ENCODE data around the gene KLK5.

Gene KLK5

GRCh38 chr19:50962245-50962644 is 9.4 kb upstream of the KLK5 start:
- DNase-seq (no peak), ATAC-seq (replicated peaks) (no peak)

GRCh38 chr19:50959731-50960500 is 7.1 kb upstream of the KLK5 start:
- DNase-seq (no peak), ATAC-seq (replicated peaks) (no peak)
- H3K27ac Mint-ChIP-seq: no peak overlapping the region
- H3K27me3 Mint-ChIP-seq: peaks cover 41 to 45% of the 10 kb centered on the region in 2 donors
- no peaks in the 10 kb centered on the region for H3K4me1 Mint-ChIP-seq (ENCODE audit: low read depth in 2 of 2)
- no peak overlapping the region for H3K4me3 Mint-ChIP-seq
- H3K9me3 Mint-ChIP-seq: peaks cover 8 to 10% of the 10 kb centered on the region in 2 donors
- H3K36me3 Mint-ChIP-seq (ENCODE audit: insufficient read depth): no peaks in the 10 kb centered on the region

More at GRCh38 chr19:50962245-50962644, 9.4 kb upstream of the KLK5 start:
- Mint-ChIP-seq H3K4me3 (no peak overlapping the region), H3K36me3 (ENCODE audit: insufficient read depth) (no peaks in the 10 kb centered on the region), H3K4me1 (ENCODE audit: low read depth in 2 of 2) (no peaks in the 10 kb centered on the region), H3K27ac (no peak overlapping the region), H3K27me3 (peaks cover 53 to 58% of the 10 kb centered on the region in 2 donors), H3K9me3 (peaks cover 8 to 10% of the 10 kb centered on the region in 2 donors)

DNA sequence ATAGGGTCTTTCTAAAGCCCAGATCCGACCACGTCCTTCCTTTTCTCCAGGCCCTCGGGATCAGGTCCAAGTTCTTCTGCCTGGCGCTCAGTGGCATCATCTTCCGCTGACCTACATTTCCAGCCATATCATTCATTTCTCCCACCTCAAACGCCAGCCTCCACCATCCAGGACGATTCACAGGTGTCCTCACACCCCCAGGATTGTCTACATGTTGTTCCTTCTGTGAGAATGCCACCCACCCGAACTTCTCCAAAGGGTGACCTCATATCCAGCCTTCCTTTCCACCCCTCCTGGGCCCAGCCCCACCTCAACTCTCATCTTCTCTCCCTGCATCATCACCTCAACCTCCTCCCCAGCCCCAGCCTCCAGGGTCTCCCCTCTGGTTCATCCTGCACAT is 4.7 kb upstream of the KLK5 start:
- no peak overlapping the region for H3K27ac Mint-ChIP-seq

GRCh38 chr19:50949861-50950260 is 3.0 kb downstream of the KLK5 start:
- Mint-ChIP-seq H3K4me3 (no peak overlapping the region), H3K9me3 (peaks cover 2 to 7% of the 10 kb centered on the region in 2 donors), H3K4me1 (ENCODE audit: low read depth in 2 of 2) (no peaks in the 10 kb centered on the region), H3K27me3 (peaks cover 42 to 55% of the 10 kb centered on the region in 2 donors), H3K27ac (no peak overlapping the region), H3K36me3 (ENCODE audit: insufficient read depth) (no peaks in the 10 kb centered on the region)
- no peak for DNase-seq
- ATAC-seq (replicated peaks): no peak

More for the DNA sequence above, 4.7 kb upstream of the KLK5 start:
- ATAC-seq (replicated peaks) (no peak), DNase-seq (no peak)
- Mint-ChIP-seq H3K9me3 (peaks cover 2 to 5% of the 10 kb centered on the region in 2 donors), H3K27me3 (peaks cover 37 to 41% of the 10 kb centered on the region in 2 donors), H3K4me1 (ENCODE audit: low read depth in 2 of 2) (no peaks in the 10 kb centered on the region), H3K4me3 (no peak overlapping the region), H3K36me3 (ENCODE audit: insufficient read depth) (no peaks in the 10 kb centered on the region)

DNA sequence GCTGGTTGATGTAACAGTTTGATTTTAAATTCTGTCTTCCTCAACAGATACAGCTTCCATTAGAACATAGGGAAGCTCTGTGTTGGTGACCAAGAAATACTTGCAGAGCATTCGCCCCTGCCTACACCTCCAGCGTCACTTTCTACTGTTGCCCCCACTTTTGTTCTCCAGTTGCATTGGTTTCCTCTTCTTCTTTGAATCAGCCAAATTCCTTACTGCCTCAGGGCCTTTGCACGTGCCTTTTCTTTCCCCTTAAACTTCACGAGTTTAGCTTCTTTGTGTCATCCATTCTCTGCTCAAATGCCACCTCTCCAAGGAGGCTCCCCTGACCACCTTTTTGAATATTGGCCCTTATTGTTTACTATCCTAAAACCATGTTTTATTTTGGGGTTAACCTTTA is 5.7 kb downstream of the KLK5 start:
- DNase-seq (no peak), ATAC-seq (replicated peaks) (no peak)
- peaks cover 52 to 63% of the 10 kb centered on the region in 2 donors for H3K27me3 Mint-ChIP-seq
- H3K36me3 Mint-ChIP-seq (ENCODE audit: insufficient read depth): no peaks in the 10 kb centered on the region
- H3K4me1 Mint-ChIP-seq (ENCODE audit: low read depth in 2 of 2): no peaks in the 10 kb centered on the region
- no peak overlapping the region for H3K27ac Mint-ChIP-seq
- no peak overlapping the region for H3K4me3 Mint-ChIP-seq
- peaks cover 2 to 7% of the 10 kb centered on the region in 2 donors for H3K9me3 Mint-ChIP-seq

- no peaks in the 10 kb centered on the region for H3K9me3 Mint-ChIP-seq
- peaks cover 45 to 55% of the 10 kb centered on the region in 2 donors for H3K27me3 Mint-ChIP-seq
- H3K27ac Mint-ChIP-seq: no peak overlapping the region
- no peaks in the 10 kb centered on the region for H3K4me1 Mint-ChIP-seq (ENCODE audit: low read depth in 2 of 2)
- no peaks in the 10 kb centered on the region for H3K36me3 Mint-ChIP-seq (ENCODE audit: insufficient read depth)
- DNase-seq (no peak), ATAC-seq (replicated peaks) (no peak)
- no peak overlapping the region for H3K4me3 Mint-ChIP-seq
These were observed 8.0 kb downstream of the KLK5 start for GRCh38 chr19:50944795-50945194.

DNA sequence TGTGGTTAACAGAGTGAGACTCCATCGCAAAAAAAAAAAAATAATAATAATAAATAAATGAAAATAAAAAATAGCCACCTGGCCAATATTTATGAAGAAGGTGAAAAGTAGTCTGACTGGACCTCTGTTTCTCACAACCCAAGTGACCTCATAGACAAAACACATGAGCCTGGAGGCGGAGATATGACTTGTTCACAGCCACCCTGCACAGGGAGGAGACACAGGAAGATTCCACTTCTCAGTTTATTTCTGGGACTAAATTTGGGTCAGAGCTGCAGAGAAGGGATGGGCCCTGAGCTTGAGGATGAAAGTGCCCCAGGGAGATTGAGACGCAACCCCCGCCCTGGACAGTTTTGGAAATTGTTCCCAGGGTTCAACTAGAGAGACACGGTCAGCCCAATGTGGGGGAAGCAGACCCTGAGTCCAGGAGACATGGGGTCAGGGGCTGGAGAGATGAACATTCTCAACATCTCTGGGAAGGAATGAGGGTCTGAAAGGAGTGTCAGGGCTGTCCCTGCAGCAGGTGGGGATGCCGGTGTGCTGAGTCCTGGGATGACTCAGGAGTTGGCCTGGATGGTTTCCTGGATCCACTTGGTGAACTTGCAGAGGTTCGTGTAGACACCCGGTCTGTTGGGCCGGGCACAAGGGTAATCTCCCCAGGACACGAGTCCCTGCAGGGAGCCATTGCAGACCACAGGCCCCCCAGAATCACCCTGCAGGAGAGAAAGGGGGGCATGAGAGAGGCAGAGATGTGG is 9.6 kb downstream of the KLK5 start:
- no peaks in the 10 kb centered on the region for H3K4me1 Mint-ChIP-seq (ENCODE audit: low read depth in 2 of 2)
- no peaks in the 10 kb centered on the region for H3K36me3 Mint-ChIP-seq (ENCODE audit: insufficient read depth)
- no peak for ATAC-seq (replicated peaks)
- H3K27ac Mint-ChIP-seq: no peak overlapping the region
- H3K27me3 Mint-ChIP-seq: peaks cover 39 to 40% of the 10 kb centered on the region in 2 donors
- no peak for DNase-seq
- no peak overlapping the region for H3K4me3 Mint-ChIP-seq
- no peaks in the 10 kb centered on the region for H3K9me3 Mint-ChIP-seq

GRCh38 chr19:50939596-50939995 is 13.2 kb downstream of the KLK5 start:
- DNase-seq (no peak), ATAC-seq (replicated peaks) (no peak)
- Mint-ChIP-seq H3K27ac (no peak overlapping the region), H3K9me3 (no peaks in the 10 kb centered on the region), H3K36me3 (ENCODE audit: insufficient read depth) (no peaks in the 10 kb centered on the region), H3K4me1 (ENCODE audit: low read depth in 2 of 2) (no peaks in the 10 kb centered on the region), H3K27me3 (peaks cover 32 to 46% of the 10 kb centered on the region in 2 donors), H3K4me3 (no peak overlapping the region)

- H3K4me1 Mint-ChIP-seq (ENCODE audit: low read depth in 2 of 2): no peaks in the 10 kb centered on the region
- no peak overlapping the region for H3K27ac Mint-ChIP-seq
- no peaks in the 10 kb centered on the region for H3K9me3 Mint-ChIP-seq
- H3K27me3 Mint-ChIP-seq: peaks cover 26 to 59% of the 10 kb centered on the region in 2 donors
- H3K4me3 Mint-ChIP-seq: no peak overlapping the region
- DNase-seq: no peak
- no peaks in the 10 kb centered on the region for H3K36me3 Mint-ChIP-seq (ENCODE audit: insufficient read depth)
- no peak for ATAC-seq (replicated peaks)
These were observed 19.2 kb downstream of the KLK5 start for GRCh38 chr19:50933640-50934039.

GRCh38 chr19:50932690-50933083 is 20.2 kb downstream of the KLK5 start:
- H3K27me3 Mint-ChIP-seq: peaks cover 28 to 62% of the 10 kb centered on the region in 2 donors

GRCh38 chr19:50932018-50932689 is 20.7 kb downstream of the KLK5 start:
- no peaks in the 10 kb centered on the region for H3K36me3 Mint-ChIP-seq (ENCODE audit: insufficient read depth)
- ATAC-seq (replicated peaks) (no peak), DNase-seq (no peak)
- no peaks in the 10 kb centered on the region for H3K9me3 Mint-ChIP-seq
- peaks cover 33 to 67% of the 10 kb centered on the region in 2 donors for H3K27me3 Mint-ChIP-seq
- no peak overlapping the region for H3K27ac Mint-ChIP-seq
- no peak overlapping the region for H3K4me3 Mint-ChIP-seq
- no peaks in the 10 kb centered on the region for H3K4me1 Mint-ChIP-seq (ENCODE audit: low read depth in 2 of 2)

More at GRCh38 chr19:50932690-50933083, 20.2 kb downstream of the KLK5 start:
- no peak for DNase-seq
- Mint-ChIP-seq H3K4me3 (no peak overlapping the region), H3K27ac (no peak overlapping the region), H3K36me3 (ENCODE audit: insufficient read depth) (no peaks in the 10 kb centered on the region), H3K4me1 (ENCODE audit: low read depth in 2 of 2) (no peaks in the 10 kb centered on the region), H3K9me3 (no peaks in the 10 kb centered on the region)
- no peak for ATAC-seq (replicated peaks)

DNA sequence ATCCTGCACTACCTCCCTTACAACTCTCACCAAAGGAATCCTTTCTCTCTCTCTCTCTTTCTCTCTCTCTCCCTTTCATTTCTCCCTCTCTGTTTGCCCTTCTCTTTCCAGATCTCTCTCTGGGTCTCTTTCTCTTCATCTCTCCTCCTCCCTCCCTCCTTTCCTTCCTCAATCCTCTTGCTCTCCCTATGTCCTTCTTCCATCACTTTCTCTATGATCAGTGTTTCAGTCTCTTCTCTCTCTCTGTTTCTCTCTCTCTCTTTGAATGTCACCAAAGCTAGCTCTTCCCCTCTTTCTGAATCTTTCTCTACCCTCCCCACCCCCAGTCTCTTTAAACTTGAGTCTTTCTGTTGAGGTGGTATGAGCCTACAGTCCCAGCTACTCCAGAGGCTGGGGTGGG is 21.8 kb downstream of the KLK5 start:
- no peaks in the 10 kb centered on the region for H3K9me3 Mint-ChIP-seq
- H3K36me3 Mint-ChIP-seq (ENCODE audit: insufficient read depth): no peaks in the 10 kb centered on the region
- H3K27me3 Mint-ChIP-seq: peaks cover 35 to 62% of the 10 kb centered on the region in 2 donors
- H3K4me1 Mint-ChIP-seq (ENCODE audit: low read depth in 2 of 2): no peaks in the 10 kb centered on the region
- no peak for DNase-seq
- H3K27ac Mint-ChIP-seq: no peak overlapping the region
- no peak overlapping the region for H3K4me3 Mint-ChIP-seq
- ATAC-seq (replicated peaks): no peak

DNA sequence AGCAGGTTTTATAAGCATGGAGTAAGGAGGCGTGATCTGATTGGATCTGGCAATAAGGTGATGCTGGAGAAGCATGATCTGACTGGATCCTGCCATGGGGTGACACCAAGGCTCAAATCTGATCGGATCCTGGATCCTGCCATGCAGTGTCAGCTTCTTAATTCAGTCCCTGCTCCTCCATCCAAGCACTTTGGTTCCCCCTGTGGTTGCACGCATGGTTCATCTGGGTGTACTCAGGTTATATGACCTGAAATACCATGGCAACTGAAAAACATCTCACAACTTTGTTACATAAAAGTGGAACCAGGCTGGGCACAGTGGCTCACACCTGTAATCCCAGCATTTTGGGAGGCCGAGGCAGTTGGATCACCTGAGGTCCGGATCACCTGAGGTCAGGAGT is 24.0 kb downstream of the KLK5 start:
- Mint-ChIP-seq H3K36me3 (ENCODE audit: insufficient read depth) (no peaks in the 10 kb centered on the region), H3K4me3 (no peak overlapping the region), H3K27ac (no peak overlapping the region), H3K27me3 (peaks cover 30 to 58% of the 10 kb centered on the region in 2 donors), H3K4me1 (ENCODE audit: low read depth in 2 of 2) (no peaks in the 10 kb centered on the region), H3K9me3 (no peaks in the 10 kb centered on the region)
- DNase-seq: no peak
- ATAC-seq (replicated peaks): no peak
